Measurements from ENCODE around the gene WNT5A.

- no peak for TF ChIP-seq CTCF (IDR thresholded peaks at IDR 0.05; ENCODE audit: insufficient read depth, low read depth, low read length)
- TF ChIP-seq EZH2 (IDR thresholded peaks at IDR 0.05; ENCODE audit: insufficient read depth, low read length) = no peak
These were observed 28.6 kb upstream of the WNT5A start for GRCh38 chr3:55515550-55516246.

All from astrocyte (in vitro differentiated cells and primary cell).